Psoas muscle (tissue), 8 donors: Measurements from ENCODE around the gene TRRAP. TPM values are rescaled to one million over a fixed set of nuclear protein-coding genes. Genes with fewer than 3 reads are reported as not detected.

Experiments
- ATAC-seq, 4 donors: fragments of 200-7000 bp; cut with Tn5 transposase; one replicate each; pipeline ENCODE4 v1.9.1; 2020; ENCODE audit warnings: moderate library complexity in 3 of 4, mild to moderate bottlenecking in 2 of 4
- DNase-seq, 2 donors: peaks; one replicate each; pipeline ENCODE4 v3.0.0-alpha.2; 2020
- H3K27ac ChIP-seq: fragments of 200-600 bp; one replicate; pipeline ENCODE4 v1.8.0; 2022
- H3K27me3 ChIP-seq, 3 donors: fragments of 200-600 bp in 1 of 3; one replicate each; pipeline versions ENCODE4 v1.6.1 to v1.8.0; 2013 to 2022; ENCODE audit warnings: low read length in 2 of 3, mild to moderate bottlenecking in 2 of 3, moderate library complexity in 1 of 3; ENCODE audit not compliant: insufficient read depth in 3 of 3
- H3K36me3 ChIP-seq, 2 donors: fragments of 200-600 bp in 1 of 2; one replicate each; pipeline versions ENCODE4 v1.6.1 to v1.8.0; 2013 to 2022; ENCODE audit warnings: low read depth in 1 of 2, mild to moderate bottlenecking in 1 of 2, moderate library complexity in 1 of 2; ENCODE audit not compliant: insufficient read depth in 1 of 2
- H3K4me1 ChIP-seq: fragments of 200-600 bp; one replicate; pipeline ENCODE4 v1.8.0; 2022
- H3K4me3 ChIP-seq: fragments of 200-600 bp; one replicate; pipeline ENCODE4 v1.8.0; 2022; ENCODE audit warnings: mild to moderate bottlenecking
- H3K9me3 ChIP-seq: fragments of 200-600 bp; one replicate; pipeline ENCODE4 v1.8.0; 2022
- WGBS, 3 donors: extraction: QIAGEN DNeasy Blood & Tissue Kit; methylation state at CpG; one replicate each; pipeline versions ENCODE4 v1.1.6 to v1.1.7; 2013; 5-methylcytosine and 5-hydroxymethylcytosine counted together
- intact Hi-C, 2 donors: fragments of 100-400 bp; cut with DNase I; formaldehyde crosslinking; loops; one replicate each; pipeline versions ENCODE4 v1.11.0 to v1.14.2; 2022
- polyA plus RNA-seq, 3 donors: library from polyadenylated mRNA; stranded (reverse); fragments of 200-250 nt; gene quantifications; one replicate each; pipeline ENCODE4 v1.2.3, GENCODE V29; 2013
- total RNA-seq, 4 donors: library from RNA; stranded (reverse); fragmentation: NEBNext Ultra II Directional in 2 of 4; extraction: Animal tissue kit (Norgen Biotek cat#: 25700) in 2 of 4; gene quantifications; one replicate each; pipeline versions ENCODE4 v1.2.1 to v1.2.4, GENCODE V29; 2021 to 2023
- TF ChIP-seq, protein P1 (sequence below): fragments of 200-600 bp; IDR thresholded peaks from one replicate; pipeline ENCODE4 v1.8.0; 2022; ENCODE audit warnings: antibody characterized with exemption
- donor health status: healthy with polysubstance abuse.
- donor health status: DM: no; HTN: no; CAD: no; lungs with moderate emphysema.
- donor health status: Bipolar disorder and iron deficiency.
- donor health status: healthy.
- donor health status: DM: yes; HTN: yes; CAD: no.
- donor health status: DM: no; HTN: no; CAD: no.
- donor health status: DM: no; HTN: no; CAD: no.
- donor health status: DM: yes; HTN: yes; CAD: no.

TRRAP gene
- total and polyA plus RNA-seq, 7 donors, result 3.8 to 21.3 (median 13.3) TPM

DNA sequence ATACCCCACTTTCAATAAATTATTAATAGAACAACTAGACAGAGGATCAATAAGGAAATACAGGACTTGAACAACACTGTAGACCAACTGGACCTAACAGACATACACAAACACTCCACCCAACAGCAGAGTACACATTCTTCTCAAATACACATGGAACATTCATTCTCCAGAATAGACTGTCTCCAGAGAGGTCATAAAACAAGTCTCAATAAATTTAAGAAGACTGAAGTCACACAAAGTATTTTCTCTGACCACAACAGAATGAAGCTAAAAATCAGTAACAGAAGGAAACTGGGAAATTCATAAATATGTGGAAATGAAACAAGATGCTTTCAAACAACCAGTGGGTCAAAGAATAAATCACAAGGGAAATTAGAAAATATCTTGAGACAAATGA, 145.7 kb downstream of the TRRAP start:
- TF ChIP-seq, protein P1, sequence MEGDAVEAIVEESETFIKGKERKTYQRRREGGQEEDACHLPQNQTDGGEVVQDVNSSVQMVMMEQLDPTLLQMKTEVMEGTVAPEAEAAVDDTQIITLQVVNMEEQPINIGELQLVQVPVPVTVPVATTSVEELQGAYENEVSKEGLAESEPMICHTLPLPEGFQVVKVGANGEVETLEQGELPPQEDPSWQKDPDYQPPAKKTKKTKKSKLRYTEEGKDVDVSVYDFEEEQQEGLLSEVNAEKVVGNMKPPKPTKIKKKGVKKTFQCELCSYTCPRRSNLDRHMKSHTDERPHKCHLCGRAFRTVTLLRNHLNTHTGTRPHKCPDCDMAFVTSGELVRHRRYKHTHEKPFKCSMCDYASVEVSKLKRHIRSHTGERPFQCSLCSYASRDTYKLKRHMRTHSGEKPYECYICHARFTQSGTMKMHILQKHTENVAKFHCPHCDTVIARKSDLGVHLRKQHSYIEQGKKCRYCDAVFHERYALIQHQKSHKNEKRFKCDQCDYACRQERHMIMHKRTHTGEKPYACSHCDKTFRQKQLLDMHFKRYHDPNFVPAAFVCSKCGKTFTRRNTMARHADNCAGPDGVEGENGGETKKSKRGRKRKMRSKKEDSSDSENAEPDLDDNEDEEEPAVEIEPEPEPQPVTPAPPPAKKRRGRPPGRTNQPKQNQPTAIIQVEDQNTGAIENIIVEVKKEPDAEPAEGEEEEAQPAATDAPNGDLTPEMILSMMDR, result no peak
- H3K27me3 ChIP-seq, result no peaks in the 10 kb centered on the region
- peaks cover 0 to 35% of the 10 kb centered on the region in 2 donors for H3K36me3 ChIP-seq
- H3K4me1 ChIP-seq, result no peaks in the 10 kb centered on the region
- no peak overlapping the region for H3K27ac ChIP-seq
- H3K4me3 ChIP-seq, result no peak overlapping the region
- no peaks in the 10 kb centered on the region for H3K9me3 ChIP-seq
- intact Hi-C loops, result no loop called here
- DNase-seq (no peak), ATAC-seq (peak in 1 of 4 donors; percentile 45)

DNA sequence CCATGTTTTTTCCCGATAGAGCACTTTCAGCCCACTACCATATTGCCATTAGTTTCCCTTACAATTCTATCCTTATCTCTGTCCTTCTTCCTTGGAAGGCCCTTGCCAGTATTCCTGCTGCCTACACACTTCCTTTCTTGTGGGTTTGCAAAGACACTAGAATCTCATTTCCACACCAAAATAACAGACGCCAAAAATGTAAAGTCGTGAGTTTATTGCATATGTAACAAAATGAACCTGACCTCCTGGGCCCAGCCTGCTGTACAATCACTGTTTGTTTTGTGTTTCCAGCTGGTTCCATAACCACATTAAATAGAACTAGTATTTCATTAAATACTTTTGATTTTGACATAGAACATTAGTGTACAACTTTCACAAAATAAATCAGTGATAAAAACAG, 148.9 kb downstream of the TRRAP start:
- peaks cover 7 to 43% of the 10 kb centered on the region in 2 donors for H3K36me3 ChIP-seq
- H3K4me3 ChIP-seq, result no peak overlapping the region
- no peak overlapping the region for H3K27ac ChIP-seq
- H3K9me3 ChIP-seq, result no peaks in the 10 kb centered on the region
- ATAC-seq (no peak), DNase-seq (no peak)
- H3K4me1 ChIP-seq, result no peaks in the 10 kb centered on the region
- TF ChIP-seq, protein P1, result no peak
- H3K27me3 ChIP-seq, result no peaks in the 10 kb centered on the region
- WGBS, 3 donors, result 55 to 71% (median 57%) methylated on average over 3 of the region's 3 CpGs
- intact Hi-C loops, result no loop called here

DNA sequence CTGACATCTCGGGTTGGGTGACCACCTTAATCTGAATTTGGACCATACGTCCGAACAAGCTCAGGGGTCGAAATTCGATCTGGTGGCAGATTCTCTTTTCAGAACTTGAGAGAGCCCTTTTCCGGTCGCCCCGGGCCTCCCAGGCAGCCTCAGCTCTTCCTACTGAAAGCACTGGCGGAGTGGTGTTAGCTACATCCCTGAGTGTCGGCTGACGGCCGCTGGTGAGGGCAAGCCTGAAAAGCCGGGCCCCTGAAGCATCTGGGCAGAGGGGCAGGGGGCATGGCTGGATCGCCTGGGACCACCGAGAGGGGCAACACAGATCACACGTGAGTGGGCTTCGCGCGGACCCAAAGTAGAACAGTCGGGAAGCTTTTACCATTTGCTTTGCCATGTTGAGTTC, 149.5 kb downstream of the TRRAP start:
- Histone ChIP-seq H3K27ac (no peak overlapping the region), H3K27me3 (no peaks in the 10 kb centered on the region), H3K36me3 (peaks cover 7 to 49% of the 10 kb centered on the region in 2 donors), H3K4me1 (no peaks in the 10 kb centered on the region), H3K4me3 (no peak overlapping the region), H3K9me3 (no peaks in the 10 kb centered on the region)
- 83 to 89% (median 84%) methylated on average over 20 of the region's 20 CpGs for WGBS, 3 donors
- TF ChIP-seq, protein P1, result no peak
- DNase-seq, result no peak
- intact Hi-C loops, result no loop called here
- peak in 1 of 4 donors; percentile 22 for ATAC-seq

DNA sequence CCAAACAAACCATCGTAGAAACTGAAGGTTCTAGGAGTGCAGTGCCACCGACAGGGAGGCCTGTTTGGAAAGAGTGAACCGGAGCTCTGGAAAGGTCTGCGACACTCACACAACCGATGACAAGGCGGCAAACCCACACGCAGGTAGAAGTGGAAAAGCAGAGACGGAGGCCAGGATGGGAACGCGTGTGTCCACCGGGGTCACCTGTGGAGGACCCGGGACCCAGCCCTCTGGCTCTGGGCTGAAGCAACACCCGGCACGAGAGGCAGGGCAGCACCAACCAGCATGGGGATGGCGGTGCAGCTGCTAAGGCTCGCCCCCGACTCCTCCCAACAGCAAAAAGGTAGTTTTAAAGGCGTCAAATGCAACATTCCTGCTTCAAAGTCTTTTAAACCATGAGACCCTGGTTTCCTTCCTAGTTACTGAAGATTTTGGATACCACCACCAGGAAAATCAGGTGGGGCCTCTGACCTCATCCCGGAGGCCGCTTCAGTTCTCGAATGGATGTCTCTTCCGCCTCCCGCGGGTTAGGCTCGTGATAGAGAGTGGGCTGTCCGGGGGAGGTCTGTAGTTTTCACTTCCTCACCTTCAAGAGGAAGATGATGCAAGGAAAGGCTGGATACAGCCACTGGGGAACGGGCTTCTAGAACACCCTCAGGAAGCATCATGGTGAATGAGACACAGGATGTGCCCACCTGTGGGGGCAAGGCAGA, 150.1 kb downstream of the TRRAP start:
- 92 to 95% (median 95%) methylated on average over 27 of the region's 27 CpGs for WGBS, 3 donors
- no peaks in the 10 kb centered on the region for H3K27me3 ChIP-seq
- DNase-seq (no peak), ATAC-seq (peak in 1 of 4 donors; percentile 18)
- H3K4me1 ChIP-seq, result no peaks in the 10 kb centered on the region
- TF ChIP-seq, protein P1, result no peak
- no peak overlapping the region for H3K27ac ChIP-seq
- H3K4me3 ChIP-seq, result no peak overlapping the region
- peaks cover 7 to 55% of the 10 kb centered on the region in 2 donors for H3K36me3 ChIP-seq
- intact Hi-C loops, result no loop called here
- no peaks in the 10 kb centered on the region for H3K9me3 ChIP-seq
